Loucy (cell line): Measurements from ENCODE around the gene LDAF1.

Experiments used
- H2AFZ ChIP-seq: fragments of 200-600 bp; sonication (generic); 2 replicates; pipeline ENCODE4 v1.6.0; 2016; ENCODE audit warnings: antibody characterized with exemption, mild to moderate bottlenecking, low read length, moderate library complexity
- H3F3A ChIP-seq: fragments of 200-600 bp; 2 replicates; pipeline ENCODE4 v1.6.0; 2016; ENCODE audit warnings: antibody characterized with exemption, low read depth, mild to moderate bottlenecking
- H3K27me3 ChIP-seq: fragments of 200-600 bp; sonication (generic); 2 replicates; pipeline ENCODE4 v1.6.1; 2014; ENCODE audit warnings: low read length, mild to moderate bottlenecking; ENCODE audit not compliant: insufficient read depth, poor library complexity, severe bottlenecking
- H3K36me3 ChIP-seq: fragments of 200-600 bp; sonication (generic); 2 replicates; pipeline ENCODE4 v1.6.1; 2016; ENCODE audit warnings: low read length; ENCODE audit not compliant: insufficient read depth
- H3K4me1 ChIP-seq: fragments of 200-600 bp; sonication (generic); 2 replicates; pipeline ENCODE4 v1.5.1; 2014; ENCODE audit warnings: low read length, mild to moderate bottlenecking; ENCODE audit not compliant: insufficient read depth, poor library complexity, severe bottlenecking
- H3K4me2 ChIP-seq: fragments of 200-600 bp; sonication (generic); 2 replicates; pipeline ENCODE4 v1.6.0; 2014; ENCODE audit warnings: antibody characterized with exemption, low read length, low read depth, mild to moderate bottlenecking; ENCODE audit not compliant: poor library complexity, severe bottlenecking
- H3K4me3 ChIP-seq: fragments of 200-600 bp; sonication (generic); 2 replicates; pipeline ENCODE4 v1.5.1; 2014; ENCODE audit warnings: low read length, mild to moderate bottlenecking, mixed read lengths; ENCODE audit not compliant: poor library complexity, severe bottlenecking
- H3K79me2 ChIP-seq: fragments of 200-600 bp; sonication (generic); 2 replicates; pipeline ENCODE4 v1.6.1; 2014; ENCODE audit warnings: low read length; ENCODE audit not compliant: insufficient read depth
- H3K9ac ChIP-seq: fragments of 200-600 bp; sonication (generic); 2 replicates; pipeline ENCODE4 v1.6.0; 2014; ENCODE audit warnings: mild to moderate bottlenecking, low read depth, low read length, moderate library complexity; ENCODE audit not compliant: poor library complexity, severe bottlenecking
- H3K9me2 ChIP-seq: fragments of 200-600 bp; sonication (generic); replicated peaks from 2 replicates; pipeline ENCODE4 v1.6.1; 2016; ENCODE audit warnings: low read depth, low read length, mixed read lengths
- H3K9me3 ChIP-seq: fragments of 200-600 bp; sonication (generic); 2 replicates; pipeline ENCODE4 v1.6.1; 2014; ENCODE audit warnings: mild to moderate bottlenecking, antibody characterized with exemption, low read length, low read depth; ENCODE audit not compliant: insufficient read depth
- H4K20me1 ChIP-seq: fragments of 200-600 bp; sonication (generic); 2 replicates; pipeline ENCODE4 v1.6.0; 2014; ENCODE audit warnings: antibody characterized with exemption, low read length, mild to moderate bottlenecking; ENCODE audit not compliant: insufficient read depth, poor library complexity, severe bottlenecking
- EZH2phosphoT487 ChIP-seq: fragments of 200-600 bp; IDR thresholded peaks from 2 replicates; pipeline ENCODE4 v1.6.1; 2018; ENCODE audit warnings: antibody characterized with exemption, mild to moderate bottlenecking, moderate library complexity, borderline replicate concordance
- TF ChIP-seq, protein P1 (sequence below): fragments of 200-600 bp; sonication (generic); conservative IDR thresholded peaks from 2 replicates; pipeline ENCODE4 v1.5.1; 2014; ENCODE audit warnings: mild to moderate bottlenecking, antibody characterized with exemption, low read length

Gene LDAF1

DNA sequence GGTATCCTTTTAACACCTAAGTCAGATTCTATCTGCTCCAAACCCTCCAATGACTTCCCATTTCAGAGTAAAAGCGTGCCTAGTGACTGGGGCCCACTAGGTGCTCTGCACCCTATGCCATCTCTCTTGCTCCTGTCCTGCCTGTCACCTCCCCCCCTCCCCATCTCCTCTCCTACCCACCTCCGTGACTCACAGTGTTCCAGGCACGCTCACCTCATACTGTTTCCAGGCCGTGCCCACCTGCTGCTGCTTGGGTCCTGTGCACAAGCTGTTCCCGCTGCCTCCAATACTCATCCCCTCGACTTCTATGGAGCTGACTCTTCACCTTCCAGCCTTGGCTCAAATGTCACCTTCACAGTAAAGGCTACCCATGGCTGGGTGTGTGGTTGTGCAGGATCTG lies 29.5 kb upstream of the LDAF1 start:
- no peaks in the 10 kb centered on the region for H3K79me2 ChIP-seq
- no peaks in the 10 kb centered on the region for H3K9me2 ChIP-seq
- no peaks in the 10 kb centered on the region for H4K20me1 ChIP-seq
- no peaks in the 10 kb centered on the region for H3K27me3 ChIP-seq
- H3K4me3 ChIP-seq = no peak overlapping the region
- H3K36me3 ChIP-seq = no peaks in the 10 kb centered on the region
- no peaks in the 10 kb centered on the region for H3F3A ChIP-seq
- H3K4me2 ChIP-seq = no peak overlapping the region
- no peaks in the 10 kb centered on the region for H3K4me1 ChIP-seq
- no peak overlapping the region for H3K9ac ChIP-seq
- H3K9me3 ChIP-seq = no peaks in the 10 kb centered on the region
- no peak for TF ChIP-seq EZH2phosphoT487
- TF ChIP-seq, protein P1, sequence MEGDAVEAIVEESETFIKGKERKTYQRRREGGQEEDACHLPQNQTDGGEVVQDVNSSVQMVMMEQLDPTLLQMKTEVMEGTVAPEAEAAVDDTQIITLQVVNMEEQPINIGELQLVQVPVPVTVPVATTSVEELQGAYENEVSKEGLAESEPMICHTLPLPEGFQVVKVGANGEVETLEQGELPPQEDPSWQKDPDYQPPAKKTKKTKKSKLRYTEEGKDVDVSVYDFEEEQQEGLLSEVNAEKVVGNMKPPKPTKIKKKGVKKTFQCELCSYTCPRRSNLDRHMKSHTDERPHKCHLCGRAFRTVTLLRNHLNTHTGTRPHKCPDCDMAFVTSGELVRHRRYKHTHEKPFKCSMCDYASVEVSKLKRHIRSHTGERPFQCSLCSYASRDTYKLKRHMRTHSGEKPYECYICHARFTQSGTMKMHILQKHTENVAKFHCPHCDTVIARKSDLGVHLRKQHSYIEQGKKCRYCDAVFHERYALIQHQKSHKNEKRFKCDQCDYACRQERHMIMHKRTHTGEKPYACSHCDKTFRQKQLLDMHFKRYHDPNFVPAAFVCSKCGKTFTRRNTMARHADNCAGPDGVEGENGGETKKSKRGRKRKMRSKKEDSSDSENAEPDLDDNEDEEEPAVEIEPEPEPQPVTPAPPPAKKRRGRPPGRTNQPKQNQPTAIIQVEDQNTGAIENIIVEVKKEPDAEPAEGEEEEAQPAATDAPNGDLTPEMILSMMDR = no peak
- H2AFZ ChIP-seq = no peak overlapping the region

DNA sequence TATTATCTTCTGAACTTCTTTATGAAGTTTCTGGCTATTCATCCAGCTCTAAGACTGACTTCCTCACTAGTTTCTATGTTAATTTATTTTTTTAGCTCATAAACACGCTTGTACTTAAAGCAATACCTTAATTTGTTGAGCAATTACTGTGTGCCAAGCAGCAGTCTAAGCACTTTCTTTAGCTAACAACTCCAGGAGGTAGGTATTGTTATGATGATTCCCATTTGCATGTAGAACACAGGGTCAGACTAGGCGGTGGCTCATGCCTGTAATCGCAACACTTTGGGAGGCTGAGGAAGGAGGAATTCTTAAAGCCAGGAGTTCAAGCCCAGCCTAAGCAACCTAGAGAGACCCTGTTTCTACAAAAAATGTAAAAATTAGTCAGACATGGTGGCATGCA lies 27.7 kb upstream of the LDAF1 start:
- H3K27me3 ChIP-seq = no peaks in the 10 kb centered on the region
- H3K4me2 ChIP-seq = no peak overlapping the region
- no peaks in the 10 kb centered on the region for H3K79me2 ChIP-seq
- no peaks in the 10 kb centered on the region for H3K36me3 ChIP-seq
- H3K4me1 ChIP-seq = no peaks in the 10 kb centered on the region
- no peaks in the 10 kb centered on the region for H4K20me1 ChIP-seq
- no peaks in the 10 kb centered on the region for H3K9me2 ChIP-seq
- no peaks in the 10 kb centered on the region for H3K9me3 ChIP-seq
- no peak overlapping the region for H3K4me3 ChIP-seq
- no peaks in the 10 kb centered on the region for H3F3A ChIP-seq
- TF ChIP-seq, protein P1 = no peak
- no peak for TF ChIP-seq EZH2phosphoT487
- H3K9ac ChIP-seq = no peak overlapping the region
- H2AFZ ChIP-seq = no peak overlapping the region

DNA sequence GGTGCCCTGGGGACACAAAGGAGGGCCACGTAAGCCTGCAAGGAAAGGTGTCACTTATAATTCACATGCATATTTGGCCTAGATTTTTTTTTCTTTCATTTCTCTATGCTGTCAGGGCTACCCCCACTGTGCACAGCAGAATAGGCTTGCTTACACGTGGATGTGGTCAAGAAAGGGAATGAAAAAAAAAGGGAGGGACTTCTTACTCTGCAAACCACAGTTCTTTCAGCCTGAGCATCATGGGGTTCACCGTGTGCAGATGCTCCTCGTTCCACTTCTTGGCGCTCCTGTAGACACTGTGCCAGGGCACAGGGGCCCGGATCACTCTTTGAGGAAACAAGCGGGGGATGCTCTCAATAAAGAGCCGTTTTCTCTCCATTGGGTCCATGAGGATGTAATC lies 24.4 kb upstream of the LDAF1 start:
- Histone ChIP-seq H3K9me3 (no peaks in the 10 kb centered on the region), H3K9ac (no peak overlapping the region), H3K79me2 (no peaks in the 10 kb centered on the region), H3F3A (no peaks in the 10 kb centered on the region), H3K4me1 (no peaks in the 10 kb centered on the region), H3K9me2 (no peaks in the 10 kb centered on the region), H3K4me3 (no peak overlapping the region), H3K4me2 (no peak overlapping the region), H2AFZ (no peak overlapping the region), H3K27me3 (no peaks in the 10 kb centered on the region), H3K36me3 (no peaks in the 10 kb centered on the region), H4K20me1 (no peaks in the 10 kb centered on the region)
- no peak for TF ChIP-seq EZH2phosphoT487
- TF ChIP-seq, protein P1 = no peak
